Left ventricle myocardium inferior (tissue), 1 donor: Measurements from ENCODE around the gene ALOX15B. TPM values are rescaled to one million over a fixed set of nuclear protein-coding genes. Genes with fewer than 3 reads are reported as not detected.
"Not testable (repeated sequence)": the region's sequence is repeated elsewhere in the genome, so short reads cannot be mapped to it uniquely, and the experiment has no call there.

ENCODE experiments used
- DNase-seq: peaks from one replicate; pipeline ENCODE4 v3.0.0-alpha.2; 2020
- H3K27ac ChIP-seq: fragments of 200-600 bp; replicated peaks from 2 replicates; pipeline ENCODE4 v1.8.0; 2021
- H3K27me3 ChIP-seq: fragments of 200-600 bp; 2 replicates; pipeline ENCODE4 v1.8.0; 2021; ENCODE audit warnings: low read depth
- H3K36me3 ChIP-seq: fragments of 200-600 bp; 2 replicates; pipeline ENCODE4 v1.8.0; 2021
- H3K4me1 ChIP-seq: fragments of 200-600 bp; 2 replicates; pipeline ENCODE4 v1.8.0; 2021
- H3K4me3 ChIP-seq: fragments of 200-600 bp; 2 replicates; pipeline ENCODE4 v1.8.0; 2021; ENCODE audit warnings: mild to moderate bottlenecking, moderate library complexity
- H3K9me3 ChIP-seq: fragments of 200-600 bp; replicated peaks from 2 replicates; pipeline ENCODE4 v1.8.0; 2021
- CTCF ChIP-seq: fragments of 200-600 bp; IDR thresholded peaks from 2 replicates; pipeline ENCODE4 v1.8.0; 2021; ENCODE audit warnings: antibody characterized with exemption, mild to moderate bottlenecking, borderline replicate concordance
- intact Hi-C: fragments of 100-400 bp; cut with micrococcal nuclease; formaldehyde crosslinking; loops from one replicate; pipeline ENCODE4 v1.11.0; 2022
- total RNA-seq: library from RNA; stranded (reverse); fragmentation: NEBNext Ultra II Directional; extraction: Animal tissue kit (Norgen Biotek cat#: 25700); gene quantifications from one replicate; pipeline ENCODE4 v1.2.1, GENCODE V29; 2021
- donor health status: DM: no; HTN: yes; CAD: no; lungs with severe emphysema.

The ALOX15B gene
- total RNA-seq, 1 donor from 2014 or later: not detected

- H3K36me3 ChIP-seq: no peaks in the 10 kb centered on the region
- H3K4me1 ChIP-seq: peaks cover 6% of the 10 kb centered on the region
- H3K9me3 ChIP-seq: no peaks in the 10 kb centered on the region
- peaks cover 77% of the 10 kb centered on the region for H3K27me3 ChIP-seq
- no peak overlapping the region for H3K4me3 ChIP-seq
- H3K27ac ChIP-seq: no peak overlapping the region
- TF ChIP-seq CTCF: peak; percentile 84
- intact Hi-C loops: no loop called here
- DNase-seq: no peak
Measured at GRCh38 chr17:8057691-8058114, 18.8 kb downstream of the ALOX15B start.

- no peak overlapping the region for H3K4me3 ChIP-seq
- H3K9me3 ChIP-seq: no peaks in the 10 kb centered on the region
- DNase-seq: no peak
- H3K27ac ChIP-seq: no peak overlapping the region
- H3K4me1 ChIP-seq: peaks cover 9% of the 10 kb centered on the region
- no peak for TF ChIP-seq CTCF
- no peaks in the 10 kb centered on the region for H3K36me3 ChIP-seq
- intact Hi-C loops: no loop called here
- H3K27me3 ChIP-seq: peaks cover 84% of the 10 kb centered on the region
Measured at GRCh38 chr17:8059131-8059530, 20.3 kb downstream of the ALOX15B start.

- Histone ChIP-seq H3K36me3 (no peaks in the 10 kb centered on the region), H3K27me3 (peaks cover 96% of the 10 kb centered on the region), H3K4me3 (no peak overlapping the region), H3K27ac (no peak overlapping the region), H3K4me1 (peaks cover 9% of the 10 kb centered on the region), H3K9me3 (no peaks in the 10 kb centered on the region)
- DNase-seq: no peak
- intact Hi-C loops: no loop called here
- peak; percentile 83 for TF ChIP-seq CTCF
Measured at GRCh38 chr17:8060274-8060673, 21.4 kb downstream of the ALOX15B start.

- H3K27ac ChIP-seq, intact Hi-C loops, H3K4me1 ChIP-seq, H3K9me3 ChIP-seq, H3K36me3 ChIP-seq, H3K4me3 ChIP-seq, DNase-seq: not testable (repeated sequence)
- peaks cover 92% of the 10 kb centered on the region for H3K27me3 ChIP-seq
Measured at GRCh38 chr17:8061851-8062250, 23.0 kb downstream of the ALOX15B start.

- no peak for TF ChIP-seq CTCF
- Histone ChIP-seq H3K9me3 (no peaks in the 10 kb centered on the region), H3K36me3 (no peaks in the 10 kb centered on the region), H3K4me1 (peaks cover 9% of the 10 kb centered on the region), H3K4me3 (no peak overlapping the region), H3K27me3 (peaks cover 92% of the 10 kb centered on the region), H3K27ac (no peak overlapping the region)
- no peak for DNase-seq
- intact Hi-C loops: no loop called here
Measured at GRCh38 chr17:8062435-8062806, 23.6 kb downstream of the ALOX15B start.

- TF ChIP-seq CTCF: no peak
- DNase-seq: no peak
- no peak overlapping the region for H3K27ac ChIP-seq
- no peaks in the 10 kb centered on the region for H3K36me3 ChIP-seq
- peaks cover 9% of the 10 kb centered on the region for H3K4me1 ChIP-seq
- no peak overlapping the region for H3K4me3 ChIP-seq
- no peaks in the 10 kb centered on the region for H3K9me3 ChIP-seq
- peaks cover 94% of the 10 kb centered on the region for H3K27me3 ChIP-seq
- intact Hi-C loops: no loop called here
Measured at GRCh38 chr17:8062807-8063483, 24.1 kb downstream of the ALOX15B start.
